OCI-LY3 (cell line): ENCODE measurements around the gene MFN2.

Experiments
- H2AFZ ChIP-seq: fragments of 200-600, 300-600 bp; shearing (Covaris generic); 2 replicates; pipeline ENCODE4 v1.6.0; 2014; ENCODE audit warnings: antibody characterized with exemption, low read depth, low read length
- H3K27ac ChIP-seq: fragments of 200-600, 300-600 bp; sonication (generic); 2 replicates; pipeline ENCODE4 v1.5.1; 2014; ENCODE audit warnings: mild to moderate bottlenecking, low read length, moderate library complexity, mixed read lengths
- H3K27me3 ChIP-seq: fragments of 200-600, 300-600 bp; sonication (generic); 2 replicates; pipeline ENCODE4 v1.6.1; 2014; ENCODE audit warnings: low read depth, low read length, mixed read lengths
- H3K36me3 ChIP-seq: fragments of 200-600, 300-600 bp; sonication (generic); replicated peaks from 2 replicates; pipeline ENCODE3; 2014; ENCODE audit warnings: low read depth, low read length, mixed read lengths
- H3K4me1 ChIP-seq: fragments of 300-600, 200-600 bp; sonication (generic); 2 replicates; pipeline ENCODE4 v1.6.1; 2014; ENCODE audit warnings: low read length, mixed read lengths
- H3K4me2 ChIP-seq: fragments of 200-600, 300-600 bp; sonication (generic); 2 replicates; pipeline ENCODE4 v1.6.1; 2014; ENCODE audit warnings: low read length, mixed read lengths
- H3K4me3 ChIP-seq: fragments of 300-600, 200-600 bp; sonication (generic); 2 replicates; pipeline ENCODE4 v1.5.1; 2014; ENCODE audit warnings: antibody characterized with exemption, mild to moderate bottlenecking, low read length, moderate library complexity
- H3K79me2 ChIP-seq: fragments of 300-600, 200-600 bp; shearing (Covaris generic); 2 replicates; pipeline ENCODE4 v1.6.1; 2014; ENCODE audit warnings: mild to moderate bottlenecking, low read length, mixed read lengths
- H3K9ac ChIP-seq: fragments of 300-600, 200-600 bp; shearing (Covaris generic); 2 replicates; pipeline ENCODE4 v1.6.0; 2014; ENCODE audit warnings: mild to moderate bottlenecking, low read length, moderate library complexity
- H3K9me3 ChIP-seq: fragments of 200-600, 300-600 bp; shearing (Covaris generic); 2 replicates; pipeline ENCODE4 v1.6.1; 2014; ENCODE audit warnings: low read length, mixed read lengths; ENCODE audit not compliant: insufficient read depth
- H4K20me1 ChIP-seq: fragments of 200-600, 300-600 bp; sonication (generic); 2 replicates; pipeline ENCODE4 v1.6.1; 2016; ENCODE audit warnings: low read length, mixed read lengths; ENCODE audit not compliant: insufficient read depth
- EZH2phosphoT487 ChIP-seq: fragments of 200-600 bp; shearing (Covaris generic); IDR thresholded peaks from 2 replicates; pipeline ENCODE4 v1.6.1; 2018; ENCODE audit warnings: antibody characterized with exemption, mixed run types, low read depth
- TF ChIP-seq, protein P1 (sequence below): fragments of 200-600, 300-600 bp; sonication (generic); IDR thresholded peaks from 2 replicates; pipeline ENCODE4 v1.5.1; 2014; ENCODE audit warnings: antibody characterized with exemption, low read length, low read depth

The MFN2 gene

DNA sequence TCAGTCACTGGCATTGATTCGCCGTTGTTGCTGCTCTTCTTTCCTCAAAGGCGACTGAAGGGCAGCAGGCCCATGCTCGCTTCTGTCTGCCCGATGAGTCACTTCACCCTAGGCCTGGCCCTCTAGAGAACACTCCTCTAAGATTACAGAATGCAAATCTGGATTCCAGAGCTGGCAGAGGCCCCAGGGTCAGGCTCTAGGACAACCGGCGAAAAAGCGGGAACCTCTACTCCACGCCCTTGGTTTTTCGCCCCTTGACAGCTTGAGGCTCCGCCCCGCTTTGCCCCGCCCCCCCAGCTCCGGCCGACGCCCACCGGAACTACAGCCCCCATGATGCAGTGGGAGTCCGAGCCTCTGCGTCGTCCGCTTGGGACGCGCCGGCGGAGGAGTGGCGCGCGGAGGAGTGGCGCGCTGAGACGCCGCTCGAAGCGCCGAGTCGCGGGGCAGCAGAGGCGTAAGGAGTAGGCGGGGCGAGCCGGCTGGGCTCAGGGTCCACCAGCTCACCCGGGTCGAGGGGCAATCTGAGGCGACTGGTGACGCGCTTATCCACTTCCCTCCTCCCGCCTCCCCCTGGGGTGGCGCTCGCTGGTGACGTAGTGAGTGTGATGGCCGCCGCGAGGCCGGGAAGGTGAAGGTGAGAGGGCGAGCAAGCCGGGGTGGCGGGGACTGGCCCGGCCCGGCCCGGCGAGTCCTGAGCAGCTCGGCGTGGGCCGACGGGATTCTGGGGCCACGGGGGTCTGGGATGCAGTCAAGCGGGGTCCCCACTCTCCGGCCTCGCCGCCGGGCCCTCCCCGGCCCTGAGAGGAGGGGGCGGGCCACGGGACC lies at the start of gene MFN2:
TSS of gene MFN2 (plus strand) at position 594 of the 825 bp plus-strand sequence. CDS start 8,725 bp downstream, outside the sequence.
- H2AFZ ChIP-seq: peak within 1 kb of the TSS; percentile 13; the same call in 1 of the 2 replicates
- peaks cover 21% of the 10 kb centered on the region for H3K79me2 ChIP-seq
- H3K9me3 ChIP-seq: no peaks in the 10 kb centered on the region
- H3K4me3 ChIP-seq: peak within 1 kb of the TSS; percentile 99
- TF ChIP-seq EZH2phosphoT487: no peak
- TF ChIP-seq, protein P1, sequence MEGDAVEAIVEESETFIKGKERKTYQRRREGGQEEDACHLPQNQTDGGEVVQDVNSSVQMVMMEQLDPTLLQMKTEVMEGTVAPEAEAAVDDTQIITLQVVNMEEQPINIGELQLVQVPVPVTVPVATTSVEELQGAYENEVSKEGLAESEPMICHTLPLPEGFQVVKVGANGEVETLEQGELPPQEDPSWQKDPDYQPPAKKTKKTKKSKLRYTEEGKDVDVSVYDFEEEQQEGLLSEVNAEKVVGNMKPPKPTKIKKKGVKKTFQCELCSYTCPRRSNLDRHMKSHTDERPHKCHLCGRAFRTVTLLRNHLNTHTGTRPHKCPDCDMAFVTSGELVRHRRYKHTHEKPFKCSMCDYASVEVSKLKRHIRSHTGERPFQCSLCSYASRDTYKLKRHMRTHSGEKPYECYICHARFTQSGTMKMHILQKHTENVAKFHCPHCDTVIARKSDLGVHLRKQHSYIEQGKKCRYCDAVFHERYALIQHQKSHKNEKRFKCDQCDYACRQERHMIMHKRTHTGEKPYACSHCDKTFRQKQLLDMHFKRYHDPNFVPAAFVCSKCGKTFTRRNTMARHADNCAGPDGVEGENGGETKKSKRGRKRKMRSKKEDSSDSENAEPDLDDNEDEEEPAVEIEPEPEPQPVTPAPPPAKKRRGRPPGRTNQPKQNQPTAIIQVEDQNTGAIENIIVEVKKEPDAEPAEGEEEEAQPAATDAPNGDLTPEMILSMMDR: no peak
- H4K20me1 ChIP-seq: no peaks in the 10 kb centered on the region
- H3K27ac ChIP-seq: peak within 1 kb of the TSS; percentile 54
- no peaks in the 10 kb centered on the region for H3K36me3 ChIP-seq
- H3K27me3 ChIP-seq: no peaks in the 10 kb centered on the region
- peak within 1 kb of the TSS; percentile 79 for H3K9ac ChIP-seq
- peaks cover 7% of the 10 kb centered on the region; the same call in 1 of the 2 replicates for H3K4me1 ChIP-seq
- peak within 1 kb of the TSS; percentile 92 for H3K4me2 ChIP-seq

DNA sequence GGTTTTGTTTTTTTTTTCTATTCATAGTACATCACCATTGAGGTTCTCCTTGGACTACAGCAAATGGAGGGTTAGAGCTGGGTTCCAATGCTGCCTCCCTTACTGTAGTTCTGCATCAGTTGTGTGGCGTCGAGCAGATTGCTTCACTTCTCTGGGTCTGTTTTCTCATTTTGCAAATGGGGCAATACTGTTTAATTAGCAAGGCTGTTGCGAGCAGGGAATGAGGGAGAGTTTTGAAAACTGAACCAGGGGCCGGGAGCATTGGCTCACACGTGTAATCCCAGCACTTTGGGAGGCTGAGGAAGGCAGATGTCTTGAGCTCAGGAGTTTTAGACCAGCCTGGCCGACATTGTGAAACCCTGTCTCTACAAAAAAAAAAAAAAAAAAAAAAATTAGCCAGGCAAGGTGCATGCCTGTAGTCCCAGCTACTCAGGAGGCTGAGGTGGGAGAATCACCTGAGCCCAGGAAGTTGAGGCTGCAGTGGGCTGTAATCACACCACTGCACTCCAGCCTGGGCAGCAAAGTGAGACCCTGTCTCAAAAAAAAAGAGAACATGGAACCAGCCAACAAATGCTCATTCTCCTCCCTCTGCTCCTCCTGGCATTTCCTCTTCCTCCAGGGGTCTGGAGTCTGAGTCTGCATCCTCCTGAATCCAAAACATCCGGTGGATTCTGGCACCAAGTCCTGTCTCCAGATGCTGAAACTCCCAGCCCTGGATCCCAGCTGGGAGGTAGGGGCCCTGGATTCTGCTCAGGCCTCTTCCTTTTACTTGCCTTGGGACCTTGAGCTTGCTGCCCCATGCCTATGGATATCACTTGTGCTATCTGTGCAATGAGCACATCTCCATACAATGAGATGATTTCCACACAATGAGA lies 49.4 kb upstream of the MFN2 start:
- TF ChIP-seq, protein P1: no peak
- TF ChIP-seq EZH2phosphoT487: no peak
- Histone ChIP-seq H3K36me3 (no peaks in the 10 kb centered on the region), H3K27ac (no peak overlapping the region), H3K79me2 (peaks cover 6% of the 10 kb centered on the region), H3K4me2 (no peak overlapping the region; the same call in 1 of the 2 replicates), H3K9ac (no peak overlapping the region), H3K27me3 (no peaks in the 10 kb centered on the region), H4K20me1 (no peaks in the 10 kb centered on the region), H3K4me1 (peaks cover 24% of the 10 kb centered on the region), H3K4me3 (no peak overlapping the region), H3K9me3 (no peaks in the 10 kb centered on the region), H2AFZ (no peak overlapping the region)

DNA sequence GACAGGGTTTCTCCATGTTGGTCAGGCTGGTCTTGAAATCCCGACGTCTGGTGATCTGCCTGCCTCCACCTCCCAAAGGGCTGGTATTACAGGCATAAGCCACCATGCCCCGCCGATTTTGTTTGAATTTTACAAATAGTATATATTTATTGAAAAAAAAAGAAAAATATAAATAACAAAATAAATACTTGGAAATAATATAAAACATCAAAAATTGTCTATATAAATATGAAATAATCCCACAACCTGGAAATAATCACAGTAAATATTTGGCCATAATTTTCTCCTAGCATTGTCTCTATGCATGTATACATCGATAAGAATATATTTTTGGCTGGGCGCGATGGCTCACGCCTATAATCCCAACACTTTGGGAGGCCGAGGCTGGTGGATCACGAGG lies 48.4 kb upstream of the MFN2 start:
- Histone ChIP-seq H3K27ac (no peak overlapping the region), H2AFZ (no peak overlapping the region)

More for the DNA sequence above, 48.4 kb upstream of the MFN2 start:
- Histone ChIP-seq H3K79me2 (peaks cover 6% of the 10 kb centered on the region), H3K4me2 (no peak overlapping the region), H3K9ac (no peak overlapping the region), H3K36me3 (no peaks in the 10 kb centered on the region), H3K4me1 (peaks cover 24% of the 10 kb centered on the region), H4K20me1 (no peaks in the 10 kb centered on the region), H3K4me3 (no peak overlapping the region), H3K9me3 (no peaks in the 10 kb centered on the region), H3K27me3 (no peaks in the 10 kb centered on the region)
- TF ChIP-seq, protein P1: no peak
- TF ChIP-seq EZH2phosphoT487: no peak
